K562 (cell line): Measurements from ENCODE around the gene DCAF10. TPM values are rescaled to one million over a fixed set of nuclear protein-coding genes. Genes with fewer than 3 reads are reported as not detected.

Source experiments
- DMBX1 ChIP-seq: fragments of 250-450 bp; sonication (Bioruptor Pico); IDR thresholded peaks from 2 replicates; pipeline ENCODE4 v1.8.0; 2022; ENCODE audit warnings: inconsistent platforms, mild to moderate bottlenecking, moderate library complexity, borderline replicate concordance
- EP400 ChIP-seq: fragments of 450-650 bp; IDR thresholded peaks from 2 replicates; pipeline ENCODE4 v1.6.1; 2017; ENCODE audit warnings: antibody characterized with exemption, mild to moderate bottlenecking, moderate library complexity
- HMBOX1 ChIP-seq: sonication (generic); IDR thresholded peaks from 2 replicates; pipeline ENCODE4 v1.6.1; 2016
- SIN3A ChIP-seq, 2 experiments: fragments of 150-350 bp in 1 of 2; IDR thresholded peaks; 2 replicates each; pipeline ENCODE4 v1.6.1; 2011 to 2016; ENCODE audit warnings: borderline replicate concordance in 2 of 2, low read depth in 2 of 2, low read length in 2 of 2, mild to moderate bottlenecking in 2 of 2, moderate library complexity in 2 of 2; ENCODE audit not compliant: control insufficient read depth in 1 of 2
- SMARCA4 ChIP-seq: fragments of 450-650 bp; IDR thresholded peaks from 2 replicates; pipeline ENCODE4 v1.6.1; 2016
- polyA plus RNA-seq, 8 experiments: library from polyadenylated mRNA; depleted of rRNA in 4 of 8; stranded (reverse) in 5 of 8; unstranded in 3 of 8; fragments of >200 nt; fragmentation: Nextera tagmentation in 2 of 8; fragmentation: Illumina TruSeq in 1 of 8; extraction: Ambion mirVana in 2 of 8; extraction: Trizol in 1 of 8; gene quantifications; 2 replicates each; pipeline versions ENCODE4 v1.2.1 to v1.2.3, GENCODE V29; 2011 to 2014; ENCODE audit warnings: inconsistent platforms in 1 of 8, missing spikeins in 1 of 8
- total RNA-seq, 7 experiments: library from RNA; depleted of rRNA in 6 of 7; stranded (reverse); fragments of >200 nt in 6 of 7; fragmentation: Illumina TruSeq in 2 of 7; extraction: Trizol in 2 of 7; gene quantifications; 2 replicates each; pipeline versions ENCODE4 v1.2.1 to v1.2.3, GENCODE V29; 2011 to 2021; ENCODE audit warnings: low replicate concordance in 1 of 7
- TF ChIP-seq, protein P1 (sequence below), 2 experiments: fragments of 450-650 bp; conservative IDR thresholded peaks; 2 replicates each; pipeline ENCODE4 v1.6.1; 2017; ENCODE audit warnings: mild to moderate bottlenecking in 2 of 2, moderate library complexity in 2 of 2

Gene DCAF10
- total and polyA plus RNA-seq, 9 of the 15 experiments (the other 6 are each of a cell fraction or from before 2014, with no cell fraction given), result 6.8 to 40.1 (median 16.9) TPM

GRCh38 chr9:37801959-37802711, 1.5 kb downstream of the DCAF10 start (continued):
- TF ChIP-seq DMBX1 (CRISPR knock-in tag), result no peak
- TF ChIP-seq SMARCA4, result 0 out of 2 replicates have a peak, but pooled peaks have one; percentile 20
- TF ChIP-seq, protein P1, sequence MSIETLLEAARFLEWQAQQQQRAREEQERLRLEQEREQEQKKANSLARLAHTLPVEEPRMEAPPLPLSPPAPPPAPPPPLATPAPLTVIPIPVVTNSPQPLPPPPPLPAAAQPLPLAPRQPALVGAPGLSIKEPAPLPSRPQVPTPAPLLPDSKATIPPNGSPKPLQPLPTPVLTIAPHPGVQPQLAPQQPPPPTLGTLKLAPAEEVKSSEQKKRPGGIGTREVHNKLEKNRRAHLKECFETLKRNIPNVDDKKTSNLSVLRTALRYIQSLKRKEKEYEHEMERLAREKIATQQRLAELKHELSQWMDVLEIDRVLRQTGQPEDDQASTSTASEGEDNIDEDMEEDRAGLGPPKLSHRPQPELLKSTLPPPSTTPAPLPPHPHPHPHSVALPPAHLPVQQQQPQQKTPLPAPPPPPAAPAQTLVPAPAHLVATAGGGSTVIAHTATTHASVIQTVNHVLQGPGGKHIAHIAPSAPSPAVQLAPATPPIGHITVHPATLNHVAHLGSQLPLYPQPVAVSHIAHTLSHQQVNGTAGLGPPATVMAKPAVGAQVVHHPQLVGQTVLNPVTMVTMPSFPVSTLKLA (conservative IDR thresholded peaks at IDR 0.05), result peak in 1 of 2 experiments; percentile 22; a peak in 1 of 4 replicates
- 0 out of 2 replicates have a peak, but pooled peaks have one; percentile 10 for TF ChIP-seq EP400
- 0 out of 4 replicates have a peak, but pooled peaks of 1 of the 2 experiments have one; percentile 32 for TF ChIP-seq SIN3A (IDR thresholded peaks at IDR 0.05; ENCODE audit: borderline replicate concordance in 2 of 2, control insufficient read depth in 1 of 2, low read depth in 2 of 2, low read length in 2 of 2)
- 0 out of 2 replicates have a peak, but pooled peaks have one; percentile 25 for TF ChIP-seq HMBOX1
